Measurements from ENCODE around the gene NDUFA3. TPM values are rescaled to one million over a fixed set of nuclear protein-coding genes. Genes with fewer than 3 reads are reported as not detected.
A peak's percentile ranks its signal among the peaks of the same experiment; 100 is the strongest.

Gene NDUFA3
- total RNA-seq, 4 donors from 2014 or later = 20.9 to 29.5 (median 25.4) TPM

DNA sequence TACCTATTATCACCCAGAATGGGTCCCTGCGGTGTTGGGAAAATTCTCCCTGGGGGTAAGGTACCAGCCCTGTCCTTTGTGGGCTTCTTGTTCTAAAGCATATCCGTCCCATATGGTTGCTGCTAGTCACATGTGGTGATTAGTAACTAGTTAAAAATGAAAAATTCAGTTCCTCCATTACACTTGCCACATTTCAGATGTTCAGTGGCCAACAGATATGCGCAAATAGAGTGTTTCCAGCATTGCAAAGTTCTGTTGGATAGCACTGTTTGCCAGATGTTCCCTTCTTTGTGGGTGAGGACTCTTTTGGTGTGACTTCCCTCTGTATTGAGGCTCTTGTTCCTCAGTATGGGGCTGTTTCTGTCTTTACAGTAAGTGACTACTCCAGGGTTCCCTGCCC is 38.7 kb downstream of the NDUFA3 start:
- Histone ChIP-seq H3K27ac (no peak overlapping the region), H3K4me3 (no peak overlapping the region), H3K9me3 (no peaks in the 10 kb centered on the region), H3K36me3 (peaks cover 30 to 70% (median 37%) of the 10 kb centered on the region in 3 donors), H3K27me3 (no peaks in the 10 kb centered on the region), H3K4me1 (peaks cover 25 to 45% (median 28%) of the 10 kb centered on the region in 3 donors)
- TF ChIP-seq POLR2A (IDR thresholded peaks at IDR 0.05) (no peak), CTCF (IDR thresholded peaks at IDR 0.05) (no peak)
- DNase-seq = no peak
- intact Hi-C loops (cut with DNase I) = no loop called here
- WGBS, 2 donors = 90 to 91% methylated on average over 3 of the region's 3 CpGs

- H3K27me3 ChIP-seq = no peaks in the 10 kb centered on the region
- H3K4me3 ChIP-seq = no peak overlapping the region
- no peak overlapping the region for H3K27ac ChIP-seq
- H3K4me1 ChIP-seq = peaks cover 22 to 46% (median 27%) of the 10 kb centered on the region in 3 donors
- no peaks in the 10 kb centered on the region for H3K9me3 ChIP-seq
- 83 to 92% methylated on average over 6 to 7 of the region's 7 CpGs for WGBS, 2 donors
- DNase-seq = no peak
- intact Hi-C loops (cut with DNase I) = no loop called here
- peaks cover 39 to 79% (median 46%) of the 10 kb centered on the region in 3 donors for H3K36me3 ChIP-seq
- TF ChIP-seq POLR2A (IDR thresholded peaks at IDR 0.05) = no peak
- no peak for TF ChIP-seq CTCF (IDR thresholded peaks at IDR 0.05)
Observed at GRCh38 chr19:54142166-54142780, 39.6 kb downstream of the NDUFA3 start.

DNA sequence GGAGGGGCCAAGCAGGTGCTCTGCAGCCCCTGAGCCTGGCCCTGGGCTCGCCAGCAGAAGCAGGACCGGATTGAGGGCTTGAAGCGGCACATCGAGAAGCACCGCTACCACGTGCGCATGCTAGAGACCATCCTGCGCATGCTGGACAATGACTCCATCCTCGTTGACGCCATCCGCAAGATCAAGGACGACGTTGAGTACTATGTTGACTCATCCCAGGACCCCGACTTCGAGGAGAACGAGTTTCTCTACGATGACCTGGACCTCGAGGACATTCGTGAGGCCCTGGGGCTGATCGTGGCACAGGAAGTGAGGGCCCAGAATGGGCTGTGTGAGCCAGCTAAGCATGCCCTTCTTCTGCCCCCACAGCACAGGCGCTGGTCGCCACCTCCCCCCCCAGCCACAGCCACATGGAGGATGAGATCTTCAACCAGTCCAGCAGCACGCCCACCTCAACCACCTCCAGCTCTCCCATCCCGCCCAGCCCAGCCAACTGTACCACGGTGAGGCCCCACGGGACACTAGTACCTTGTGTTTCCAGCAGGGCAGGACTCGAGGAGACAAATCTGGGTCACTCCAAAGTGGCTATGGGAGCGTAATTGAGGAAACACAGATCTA is 43.0 kb downstream of the NDUFA3 start:
- no peak overlapping the region for H3K27ac ChIP-seq
- no peak for TF ChIP-seq CTCF (IDR thresholded peaks at IDR 0.05)
- no peak for TF ChIP-seq POLR2A (IDR thresholded peaks at IDR 0.05)
- H3K4me3 ChIP-seq = no peak overlapping the region
- WGBS, 2 donors = 89 to 94% methylated on average over 19 to 24 of the region's 28 CpGs
- no peak for DNase-seq
- H3K36me3 ChIP-seq = peaks cover 66 to 98% (median 76%) of the 10 kb centered on the region in 3 donors
- intact Hi-C loops (cut with DNase I) = no loop called here
- H3K27me3 ChIP-seq = no peaks in the 10 kb centered on the region
- peaks cover 0 to 30% (median 6%) of the 10 kb centered on the region in 3 donors for H3K4me1 ChIP-seq
- no peaks in the 10 kb centered on the region for H3K9me3 ChIP-seq

DNA sequence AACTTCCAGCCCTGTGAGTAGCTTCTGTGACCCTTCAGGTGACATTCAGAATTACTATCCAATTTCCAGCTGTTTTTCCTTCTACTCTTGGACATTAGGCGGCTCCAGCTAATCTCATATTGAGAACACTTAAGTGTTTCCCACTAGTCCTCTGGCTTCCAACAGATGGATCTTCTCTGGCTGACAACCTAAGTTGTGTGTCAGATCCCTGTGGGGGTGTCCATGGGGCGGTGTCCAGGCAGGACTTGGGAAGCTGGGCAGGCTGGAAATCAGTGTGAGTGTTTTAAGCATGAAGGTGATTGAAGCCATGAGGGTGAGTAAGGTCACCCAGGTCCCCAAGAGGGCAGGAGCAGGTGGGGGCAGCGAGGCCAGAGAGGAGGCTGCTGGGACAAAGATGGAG is 45.0 kb downstream of the NDUFA3 start:
- H3K27ac ChIP-seq = peak overlapping the region in 2 of 4 donors; percentile 55 to 65
- 79% methylated on average over 2 of the region's 3 CpGs for WGBS, 2 donors
- no peak for DNase-seq
- no peak for TF ChIP-seq POLR2A (IDR thresholded peaks at IDR 0.05)
- no peak for TF ChIP-seq CTCF (IDR thresholded peaks at IDR 0.05)
- peaks cover 0 to 16% (median 0%) of the 10 kb centered on the region in 3 donors for H3K4me1 ChIP-seq
- peaks cover 73 to 100% (median 92%) of the 10 kb centered on the region in 3 donors for H3K36me3 ChIP-seq
- H3K4me3 ChIP-seq = no peak overlapping the region
- intact Hi-C loops (cut with DNase I) = no loop called here
- no peaks in the 10 kb centered on the region for H3K27me3 ChIP-seq
- H3K9me3 ChIP-seq = no peaks in the 10 kb centered on the region

DNA sequence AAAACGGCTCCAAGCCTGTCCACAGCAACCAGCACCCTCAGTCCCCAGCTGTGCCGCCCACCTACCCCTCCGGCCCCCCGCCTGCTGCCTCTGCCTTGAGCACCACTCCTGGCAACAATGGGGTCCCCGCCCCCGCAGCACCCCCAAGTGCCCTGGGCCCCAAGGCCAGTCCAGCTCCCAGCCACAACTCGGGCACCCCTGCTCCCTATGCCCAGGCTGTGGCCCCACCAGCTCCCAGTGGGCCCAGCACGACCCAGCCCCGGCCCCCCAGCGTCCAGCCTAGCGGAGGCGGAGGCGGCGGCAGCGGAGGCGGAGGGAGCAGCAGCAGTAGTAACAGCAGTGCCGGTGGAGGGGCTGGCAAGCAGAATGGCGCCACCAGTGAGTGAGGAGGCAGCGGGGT is 45.5 kb downstream of the NDUFA3 start:
- WGBS, 2 donors = 93% methylated on average over 3 of the region's 19 CpGs; no CpG with 5 or more reads in 1 of the 2 donors
- no peak overlapping the region for H3K4me3 ChIP-seq
- H3K27ac ChIP-seq = peak overlapping the region in 2 of 4 donors; percentile 36 to 65
- DNase-seq = no peak
- no peaks in the 10 kb centered on the region for H3K27me3 ChIP-seq
- H3K36me3 ChIP-seq = peaks cover 76 to 100% (median 92%) of the 10 kb centered on the region in 3 donors
- H3K4me1 ChIP-seq = peaks cover 0 to 20% (median 0%) of the 10 kb centered on the region in 3 donors
- intact Hi-C loops (cut with DNase I) = no loop called here
- no peak for TF ChIP-seq POLR2A (IDR thresholded peaks at IDR 0.05)
- TF ChIP-seq CTCF (IDR thresholded peaks at IDR 0.05) = no peak
- H3K9me3 ChIP-seq = no peaks in the 10 kb centered on the region

All from esophagus squamous epithelium (tissue), 5 donors.